Medulla oblongata (tissue), 1 donor: ENCODE results near the gene AMN.

Experiments
- DNase-seq: peaks from one replicate; pipeline ENCODE4 v3.0.0-alpha.2; 2015; ENCODE audit errors: extremely low spot score

Gene AMN

GRCh38 chr14:102965971-102966655, 43.6 kb downstream of the AMN start:
- no peak for DNase-seq

GRCh38 chr14:102966681-102967505, 44.4 kb downstream of the AMN start:
- peak; percentile 31 for DNase-seq

GRCh38 chr14:102967506-102967795, 45.0 kb downstream of the AMN start:
- DNase-seq = no peak

GRCh38 chr14:102968306-102968705, 45.8 kb downstream of the AMN start:
- DNase-seq = no peak

DNA sequence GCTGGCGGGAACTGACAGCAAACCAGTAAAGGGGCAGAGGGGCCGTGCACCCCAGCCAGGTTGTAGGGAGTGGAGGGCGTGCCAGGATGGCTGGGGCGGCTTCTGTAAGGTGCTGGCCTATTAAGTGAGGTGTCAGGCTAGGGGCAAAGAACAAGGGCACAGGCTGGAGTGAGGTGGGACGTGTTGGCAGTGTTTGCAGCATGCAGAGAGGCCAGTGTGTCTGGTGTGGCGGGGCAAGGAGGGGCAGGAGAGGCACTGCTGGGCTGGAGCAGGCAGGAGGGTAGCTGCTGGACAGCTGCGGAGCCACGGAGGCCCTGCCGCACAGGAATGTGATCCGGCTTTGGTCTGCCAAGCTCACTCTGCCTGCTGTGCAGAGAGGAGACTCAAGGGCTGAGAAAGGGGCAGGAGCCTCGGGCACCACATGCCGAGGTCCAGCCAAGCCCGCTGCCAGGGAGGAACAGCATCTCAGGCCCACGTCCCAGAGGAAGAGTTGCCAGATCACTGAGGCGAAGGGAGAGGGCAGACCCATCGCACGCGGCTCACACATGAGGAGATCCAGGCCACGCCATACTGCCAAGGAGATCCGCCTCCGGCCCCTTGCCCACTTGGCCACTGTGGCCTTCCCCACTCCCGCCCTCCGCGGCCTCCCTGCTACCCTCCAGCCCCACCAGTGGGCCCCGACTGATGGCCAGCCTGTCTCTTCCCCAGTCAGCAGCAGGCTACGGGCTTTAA, 46.8 kb downstream of the AMN start:
- peak; percentile 27 for DNase-seq

- DNase-seq = no peak
Observed at GRCh38 chr14:102969901-102970300, 47.4 kb downstream of the AMN start.

- DNase-seq = no peak
Observed at GRCh38 chr14:102970496-102970895, 48.0 kb downstream of the AMN start.

GRCh38 chr14:102971314-102971713, 48.9 kb downstream of the AMN start:
- no peak for DNase-seq

GRCh38 chr14:102971836-102972606, 49.6 kb downstream of the AMN start:
- no peak for DNase-seq

DNA sequence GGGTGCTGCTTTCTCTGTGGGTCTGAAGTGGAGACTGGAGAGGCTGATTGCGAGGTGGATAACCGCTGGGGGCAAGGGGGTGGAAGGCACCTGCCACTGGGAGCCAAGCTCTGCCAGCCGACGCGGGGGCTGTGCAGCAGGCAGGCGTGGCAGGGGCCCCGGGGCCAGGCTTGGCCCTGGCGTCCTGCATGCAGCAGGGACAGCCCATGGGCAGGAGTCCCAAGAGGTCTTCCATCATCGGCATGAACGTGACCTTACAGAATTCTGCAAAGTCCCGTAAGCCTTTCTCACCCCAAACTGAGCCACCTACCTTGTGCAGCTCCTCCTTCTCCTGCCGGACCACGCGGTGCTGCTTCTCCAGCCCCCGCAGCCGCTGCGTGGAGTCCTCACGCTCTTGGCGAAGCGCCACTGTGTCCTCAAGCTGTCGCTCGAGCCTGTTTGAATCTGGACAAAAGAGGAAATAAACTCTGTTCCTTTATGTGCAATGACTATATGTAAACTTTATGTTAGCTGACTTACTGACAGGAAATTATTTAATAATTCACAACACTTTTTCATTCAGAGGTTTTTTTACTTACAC, 51.3 kb downstream of the AMN start:
- no peak for DNase-seq

- no peak for DNase-seq
Observed at GRCh38 chr14:102975662-102976061, 53.2 kb downstream of the AMN start.

DNA sequence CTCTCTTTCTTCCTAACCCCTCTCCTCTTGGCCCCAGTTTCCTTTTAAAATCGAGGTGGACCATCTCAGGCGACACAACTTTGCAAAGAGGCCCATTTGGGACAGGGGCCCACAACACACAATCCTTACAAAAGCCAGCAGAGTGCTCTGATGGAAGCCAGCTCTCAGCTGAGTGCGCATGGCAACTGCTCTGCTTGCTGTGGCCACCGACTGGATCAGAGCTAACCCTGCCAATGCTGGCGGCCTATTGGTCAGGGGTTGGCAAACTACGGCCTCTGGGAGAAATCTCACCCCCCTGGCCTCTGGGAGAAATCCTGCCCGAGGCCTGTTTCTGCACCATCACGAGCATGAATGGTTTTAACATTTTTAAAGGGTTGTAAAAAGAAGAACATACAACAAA, 55.0 kb downstream of the AMN start:
- DNase-seq = peak; percentile 42

GRCh38 chr14:102979406-102979805, 56.9 kb downstream of the AMN start:
- DNase-seq = no peak

DNA sequence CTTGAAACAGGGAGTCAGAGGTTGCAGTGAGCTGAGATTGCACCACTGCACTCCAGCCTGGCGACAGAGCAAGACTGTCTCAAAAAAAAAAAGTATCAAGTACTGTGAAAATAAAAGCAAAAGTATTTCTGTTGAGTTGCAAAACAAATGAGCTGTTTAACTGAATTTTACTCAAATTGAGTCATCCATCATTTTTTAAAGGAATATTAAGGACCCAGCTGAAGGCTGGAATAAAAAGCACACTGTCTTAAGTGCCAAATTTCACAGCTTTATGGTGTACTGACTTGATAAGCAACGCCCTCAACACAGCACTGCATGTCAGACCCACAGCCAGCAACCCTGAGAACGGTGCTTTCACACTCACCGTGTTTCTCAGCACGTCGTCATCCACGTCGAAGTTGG, 57.9 kb downstream of the AMN start:
- DNase-seq = no peak
